ENCODE measurements around the gene APOBEC2.
A peak's percentile ranks its signal among the peaks of the same experiment; 100 is the strongest.

The APOBEC2 gene

GRCh38 chr6:41062056-41062455 lies 9.1 kb downstream of the APOBEC2 start:
- DNase-seq, result no peak

- no peak for DNase-seq
Observed at GRCh38 chr6:41063884-41064285, 10.9 kb downstream of the APOBEC2 start.

- no peak for DNase-seq
Observed at GRCh38 chr6:41064841-41065240, 11.8 kb downstream of the APOBEC2 start.

GRCh38 chr6:41065550-41066026 lies 12.6 kb downstream of the APOBEC2 start:
- no peak for DNase-seq

- peak; percentile 47 for DNase-seq
Observed at GRCh38 chr6:41066867-41067304, 13.9 kb downstream of the APOBEC2 start.

- DNase-seq, result no peak
Observed at GRCh38 chr6:41071501-41071922, 18.5 kb downstream of the APOBEC2 start.

GRCh38 chr6:41071923-41072835 lies 19.2 kb downstream of the APOBEC2 start, which contains the start of gene OARD1:
TSS of gene OARD1 (minus strand) at chr6:41072356. CDS start at chr6:41071634, 722 bp downstream.
- DNase-seq, result peak; percentile 100

GRCh38 chr6:41072836-41073202 lies 19.8 kb downstream of the APOBEC2 start, which contains the start of gene NFYA:
TSS of gene NFYA (plus strand) at chr6:41072974. CDS start at chr6:41079090, 6,116 bp downstream.
- no peak for DNase-seq

- DNase-seq, result peak; percentile 81
Observed at GRCh38 chr6:41073203-41073967, 20.4 kb downstream of the APOBEC2 start.

GRCh38 chr6:41073968-41074691 lies 21.1 kb downstream of the APOBEC2 start:
- peak; percentile 24 for DNase-seq

- DNase-seq, result no peak
Observed at GRCh38 chr6:41074692-41075436, 21.9 kb downstream of the APOBEC2 start.

GRCh38 chr6:41075651-41076626 lies 22.9 kb downstream of the APOBEC2 start:
- no peak for DNase-seq

- DNase-seq, result no peak
Observed at GRCh38 chr6:41077536-41077935, 24.5 kb downstream of the APOBEC2 start.

GRCh38 chr6:41078101-41078500 lies 25.1 kb downstream of the APOBEC2 start:
- no peak for DNase-seq

- DNase-seq, result no peak
Observed at GRCh38 chr6:41079080-41079479, 26.1 kb downstream of the APOBEC2 start.

GRCh38 chr6:41080621-41081020 lies 27.6 kb downstream of the APOBEC2 start:
- DNase-seq, result peak; percentile 24

GRCh38 chr6:41083072-41083471 lies 30.1 kb downstream of the APOBEC2 start:
- DNase-seq, result no peak

- DNase-seq, result no peak
Observed at GRCh38 chr6:41085182-41085581, 32.2 kb downstream of the APOBEC2 start.

- no peak for DNase-seq
Observed at GRCh38 chr6:41088451-41088850, 35.4 kb downstream of the APOBEC2 start.

Data from central memory CD4-positive, alpha-beta T cell (primary cell).